OCI-LY7 (cell line): Measurements from ENCODE around the gene MTURN. TPM values are rescaled to one million over a fixed set of nuclear protein-coding genes. Genes with fewer than 3 reads are reported as not detected.

Experiments
- BruUV-seq: library from RNA; stranded (reverse); fragments of 400-500 nt; replicated peaks from 2 replicates; lab custom pipeline; 2021; lab: Mats Ljungman, UMichigan
- CTCF ChIA-PET: fragments of 300-600 bp; sonication (Branson Sonifier 250); formaldehyde crosslinking; loops from one replicate; lab custom pipeline; 2022; ENCODE audit warnings: antibody characterized with exemption; ENCODE audit not compliant: unreplicated experiment; lab: Charles Lee
- POLR2A ChIA-PET: fragments of 300-600 bp; sonication (Branson Sonifier 250); formaldehyde crosslinking; loops from one replicate; lab custom pipeline; 2022; ENCODE audit warnings: antibody characterized with exemption; lab: Charles Lee
- DNase-seq: peaks from one replicate; pipeline ENCODE4 v3.0.0-alpha.2; 2015; ENCODE audit warnings: low spot score
- H2AFZ ChIP-seq: fragments of 200-600 bp; sonication (generic), shearing (Covaris generic); 2 replicates; pipeline ENCODE4 v1.6.1; 2014; ENCODE audit warnings: mild to moderate bottlenecking, antibody characterized with exemption, low read length, moderate library complexity
- H3K27ac ChIP-seq: fragments of 200-600 bp; sonication (generic); 2 replicates; pipeline ENCODE4 v1.5.1; 2014; ENCODE audit warnings: mixed run types, low read depth, mild to moderate bottlenecking, moderate library complexity, low read length, inconsistent platforms; ENCODE audit not compliant: poor library complexity, severe bottlenecking
- H3K36me3 ChIP-seq: fragments of 200-600 bp; sonication (generic); 2 replicates; pipeline ENCODE4 v1.6.1; 2014; ENCODE audit warnings: mild to moderate bottlenecking, antibody characterized with exemption, low read length, moderate library complexity, mixed read lengths; ENCODE audit not compliant: insufficient read depth
- H3K4me1 ChIP-seq: fragments of 200-600 bp; sonication (generic); 2 replicates; pipeline ENCODE4 v1.5.1; 2014; ENCODE audit warnings: mild to moderate bottlenecking, low read length; ENCODE audit not compliant: insufficient read depth, poor library complexity, severe bottlenecking
- H3K4me2 ChIP-seq: fragments of 200-600 bp; sonication (generic); 2 replicates; pipeline ENCODE4 v1.6.1; 2014; ENCODE audit warnings: mild to moderate bottlenecking, low read length
- H3K4me3 ChIP-seq: fragments of 200-600 bp; sonication (generic); 2 replicates; pipeline ENCODE4 v1.5.1; 2014; ENCODE audit warnings: mild to moderate bottlenecking, low read depth, low read length; ENCODE audit not compliant: poor library complexity, severe bottlenecking
- H3K79me2 ChIP-seq: fragments of 200-600 bp; sonication (generic); 2 replicates; pipeline ENCODE4 v1.6.1; 2016; ENCODE audit warnings: low read depth, mild to moderate bottlenecking, low read length, moderate library complexity, mixed read lengths; ENCODE audit not compliant: insufficient read depth
- H3K9me2 ChIP-seq: fragments of 200-600 bp; sonication (generic); 2 replicates; pipeline ENCODE4 v1.6.1; 2016; ENCODE audit warnings: mild to moderate bottlenecking, low read length, mixed read lengths; ENCODE audit not compliant: insufficient read depth
- H3K9me3 ChIP-seq: fragments of 200-600 bp; sonication (generic); 2 replicates; pipeline ENCODE4 v1.6.1; 2014; ENCODE audit warnings: mild to moderate bottlenecking, mixed run types, low read length, mixed read lengths
- H4K20me1 ChIP-seq: fragments of 200-600 bp; sonication (generic); 2 replicates; pipeline ENCODE4 v1.6.1; 2014; ENCODE audit warnings: mild to moderate bottlenecking, antibody characterized with exemption, low read length, moderate library complexity, mixed read lengths; ENCODE audit not compliant: insufficient read depth
- CTCF ChIP-seq: fragments of 200-600 bp; sonication (generic); conservative IDR thresholded peaks from 2 replicates; pipeline ENCODE4 v1.5.1; 2014; ENCODE audit warnings: mild to moderate bottlenecking, antibody characterized with exemption, low read length, moderate library complexity, mixed read lengths
- EZH2phosphoT487 ChIP-seq: fragments of 200-600 bp; sonication (generic); IDR thresholded peaks from 2 replicates; pipeline ENCODE4 v1.6.1; 2018; ENCODE audit warnings: low read depth, borderline replicate concordance, mild to moderate bottlenecking, mixed run types, antibody characterized with exemption, low read length, moderate library complexity, mixed read lengths
- intact Hi-C: fragments of 100-400 bp; cut with micrococcal nuclease; formaldehyde crosslinking; loops from one replicate; pipeline ENCODE4 v1.10.0; 2022; ENCODE audit not compliant: unreplicated experiment
- total RNA-seq, 2 experiments: library from RNA; depleted of rRNA in 1 of 2; stranded (reverse); fragments of >200 nt in 1 of 2; shearing (Covaris generic) in 1 of 2; gene quantifications; 2 replicates each; pipeline ENCODE4 v1.2.3, GENCODE V29; 2014 to 2022

MTURN gene
- total RNA-seq, 2 experiments from 2014 or later, result 2.9 to 4.1 TPM

- TF ChIP-seq CTCF (no peak), EZH2phosphoT487 (no peak)
- Histone ChIP-seq H3K4me1 (peaks cover 9% of the 10 kb centered on the region), H3K4me3 (peak overlapping the region; percentile 74), H3K9me2 (no peaks in the 10 kb centered on the region), H3K79me2 (no peaks in the 10 kb centered on the region), H3K9me3 (no peaks in the 10 kb centered on the region), H3K36me3 (no peaks in the 10 kb centered on the region), H3K27ac (no peak overlapping the region), H2AFZ (peak overlapping the region; percentile 74), H4K20me1 (no peaks in the 10 kb centered on the region), H3K4me2 (peak overlapping the region; percentile 88)
- ChIA-PET CTCF (interaction anchor here (1.6 kb wide), 1 partner anchor 28 kb away, joined by 4 read pairs; no protein-coding TSS in a partner anchor), POLR2A (no interaction called here)
- intact Hi-C loops, result no loop called here
- no TSS peak for BruUV-seq
- DNase-seq, result peak; percentile 16
Measured at GRCh38 chr7:30135301-30136116, 723 bp downstream of the MTURN start.

DNA sequence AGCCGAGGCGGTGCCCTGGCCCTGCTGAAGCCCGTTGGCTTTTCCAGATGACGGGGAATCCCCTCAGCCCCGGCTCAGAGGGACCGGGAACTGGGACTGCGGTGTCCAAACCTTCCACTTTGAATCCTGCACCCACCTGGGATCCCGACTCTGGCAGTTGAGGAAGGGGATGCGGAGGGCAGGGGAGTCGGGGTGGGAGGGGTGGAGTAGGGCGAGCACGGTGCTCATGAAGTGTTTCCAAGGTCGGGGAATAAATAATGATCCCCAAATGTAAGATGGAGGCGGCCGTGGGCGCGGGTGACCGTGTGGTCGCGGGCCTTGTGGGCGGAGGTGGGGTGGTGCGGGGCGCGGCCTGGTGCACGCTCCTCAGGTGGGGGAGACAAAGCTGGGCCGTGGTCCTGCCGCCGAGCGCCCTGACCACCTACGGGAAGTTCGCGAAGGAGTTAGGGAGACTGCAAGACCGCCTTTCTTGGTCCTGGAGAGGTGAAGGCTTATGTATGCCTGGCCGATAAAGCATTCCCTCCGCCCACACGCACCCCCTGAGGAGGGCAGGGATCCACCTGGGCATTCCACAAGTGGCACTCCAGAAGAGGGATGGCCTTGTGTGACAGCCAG, 1.4 kb downstream of the MTURN start:
- peak overlapping the region; percentile 74 for H3K4me3 ChIP-seq
- H2AFZ ChIP-seq, result no peak overlapping the region; the same call in 1 of the 2 replicates
- H3K4me2 ChIP-seq, result peak overlapping the region; percentile 88
- ChIA-PET CTCF (no interaction called here), POLR2A (no interaction called here)
- no peaks in the 10 kb centered on the region for H3K79me2 ChIP-seq
- no peak for TF ChIP-seq CTCF
- TF ChIP-seq EZH2phosphoT487, result no peak
- no peak for DNase-seq
- intact Hi-C loops, result no loop called here
- no TSS peak for BruUV-seq
- H3K9me3 ChIP-seq, result no peaks in the 10 kb centered on the region
- H3K9me2 ChIP-seq, result no peaks in the 10 kb centered on the region
- H4K20me1 ChIP-seq, result no peaks in the 10 kb centered on the region
- H3K27ac ChIP-seq, result no peak overlapping the region
- H3K36me3 ChIP-seq, result no peaks in the 10 kb centered on the region
- peaks cover 9% of the 10 kb centered on the region for H3K4me1 ChIP-seq
